HepG2 (cell line): ENCODE data around the gene P3H4. TPM values are rescaled to one million over a fixed set of nuclear protein-coding genes. Genes with fewer than 3 reads are reported as not detected.
A peak's percentile ranks its signal among the peaks of the same experiment; 100 is the strongest.

ENCODE experiments used
- ATF7 ChIP-seq, 2 experiments: fragments of 450-650 bp in 1 of 2; sonication (generic) in 1 of 2; formaldehyde crosslinking in 1 of 2; IDR thresholded peaks; 2 replicates each; pipeline versions ENCODE4 v1.4.0 to v1.6.1; 2016 to 2020; ENCODE audit warnings: antibody characterized with exemption in 1 of 2, mild to moderate bottlenecking in 1 of 2, missing genetic modification reagents in 1 of 2
- DMTF1 ChIP-seq: sonication (generic); formaldehyde crosslinking; IDR thresholded peaks from 2 replicates; pipeline ENCODE4 v1.4.0; 2020; ENCODE audit warnings: mild to moderate bottlenecking, missing genetic modification reagents
- DR1 ChIP-seq: sonication (generic); formaldehyde crosslinking; IDR thresholded peaks from 2 replicates; pipeline ENCODE4 v1.8.0; 2021; ENCODE audit warnings: mild to moderate bottlenecking, missing genetic modification reagents, inconsistent platforms
- EP300 ChIP-seq, 3 experiments: sonication (generic) in 1 of 3; formaldehyde crosslinking in 1 of 3; IDR thresholded peaks; 2 replicates each; pipeline versions ENCODE4 v1.5.1 to v1.6.1; 2011 to 2020; ENCODE audit warnings: low read depth in 2 of 3, low read length in 2 of 3, borderline replicate concordance in 1 of 3, improper control_type of control experiment in 1 of 3, mild to moderate bottlenecking in 1 of 3, missing genetic modification reagents in 1 of 3, moderate library complexity in 1 of 3
- FOXO4 ChIP-seq: sonication (generic); formaldehyde crosslinking; conservative IDR thresholded peaks from 2 replicates; pipeline ENCODE4 v1.8.1; 2023; ENCODE audit warnings: missing genetic modification reagents
- JARID2 ChIP-seq: sonication (generic); formaldehyde crosslinking; IDR thresholded peaks from 2 replicates; pipeline ENCODE4 v1.8.1; 2023; ENCODE audit warnings: missing genetic modification reagents, inconsistent platforms; ENCODE audit not compliant: insufficient replicate concordance
- KLF6 ChIP-seq: IDR thresholded peaks from 2 replicates; pipeline ENCODE4 v1.8.0; 2016; ENCODE audit warnings: missing biosample characterization, missing genetic modification reagents
- MAF1 ChIP-seq: sonication (generic); formaldehyde crosslinking; IDR thresholded peaks from 2 replicates; pipeline ENCODE4 v1.5.0; 2020; ENCODE audit warnings: missing genetic modification reagents, borderline replicate concordance
- MAFG ChIP-seq: sonication (generic); formaldehyde crosslinking; IDR thresholded peaks from 2 replicates; pipeline ENCODE4 v1.5.1; 2020; ENCODE audit warnings: mild to moderate bottlenecking, missing genetic modification reagents
- MTA3 ChIP-seq: sonication (generic); formaldehyde crosslinking; IDR thresholded peaks from 2 replicates; pipeline ENCODE4 v1.4.0; 2020; ENCODE audit warnings: missing genetic modification reagents
- PHF8 ChIP-seq: sonication (generic); formaldehyde crosslinking; IDR thresholded peaks from 2 replicates; pipeline ENCODE4 v1.5.0; 2020; ENCODE audit warnings: missing genetic modification reagents
- RBFOX2 ChIP-seq: fragments of 200-400 bp; formaldehyde crosslinking; IDR thresholded peaks from 2 replicates; pipeline ENCODE4 v1.6.1; 2017; ENCODE audit warnings: low read depth, mild to moderate bottlenecking, low read length
- RXRA ChIP-seq: sonication (generic); formaldehyde crosslinking; IDR thresholded peaks from 2 replicates; pipeline ENCODE4 v1.5.1; 2020; ENCODE audit warnings: missing genetic modification reagents
- ZNF24 ChIP-seq: fragments of 450-650 bp; IDR thresholded peaks from 2 replicates; pipeline ENCODE4 v1.6.1; 2017; ENCODE audit warnings: antibody characterized with exemption, mild to moderate bottlenecking
- ZNF446 ChIP-seq: sonication (generic); formaldehyde crosslinking; IDR thresholded peaks from 2 replicates; pipeline ENCODE4 v1.5.0; 2020; ENCODE audit warnings: mild to moderate bottlenecking, missing genetic modification reagents
- ZNF563 ChIP-seq: sonication (generic); formaldehyde crosslinking; IDR thresholded peaks from 2 replicates; pipeline ENCODE4 v1.8.0; 2022; ENCODE audit warnings: mild to moderate bottlenecking, moderate library complexity, missing genetic modification reagents
- ZNF652 ChIP-seq: IDR thresholded peaks from 2 replicates; pipeline ENCODE4 v1.6.1; 2016; ENCODE audit warnings: low read depth, borderline replicate concordance
- ZNF839 ChIP-seq: sonication (generic); formaldehyde crosslinking; IDR thresholded peaks from 2 replicates; pipeline ENCODE4 v1.4.0; 2020; ENCODE audit warnings: missing genetic modification reagents, mild to moderate bottlenecking, borderline replicate concordance
- polyA plus RNA-seq, 8 experiments: library from polyadenylated mRNA; depleted of rRNA in 3 of 8; stranded (reverse) in 7 of 8; unstranded in 1 of 8; fragments of >200 nt; fragmentation: Illumina TruSeq in 4 of 8; extraction: Trizol in 4 of 8; gene quantifications; 2 replicates each; pipeline versions ENCODE4 v1.2.1 to v1.2.3, GENCODE V29; 2011 to 2016; ENCODE audit warnings: low read depth in 4 of 8, missing spikeins in 1 of 8, mixed read lengths in 1 of 8; ENCODE audit not compliant: insufficient read depth in 1 of 8
- total RNA-seq, 5 experiments: library from RNA; depleted of rRNA; stranded (reverse); fragments of >200 nt; fragmentation: Illumina TruSeq; extraction: Trizol; gene quantifications; 2 replicates each; pipeline ENCODE4 v1.2.3, GENCODE V29; 2016; ENCODE audit warnings: low read depth in 1 of 5
- TF ChIP-seq, protein P1 (sequence below): sonication (generic); formaldehyde crosslinking; IDR thresholded peaks from 2 replicates; pipeline ENCODE4 v1.8.0; 2022; ENCODE audit warnings: missing genetic modification reagents, low read depth, mild to moderate bottlenecking, borderline replicate concordance
- TF ChIP-seq, protein P2 (sequence below): sonication (generic); formaldehyde crosslinking; IDR thresholded peaks from 2 replicates; pipeline ENCODE4 v1.5.0; 2020; ENCODE audit warnings: mild to moderate bottlenecking, missing genetic modification reagents
- TF ChIP-seq, protein P3 (sequence below): sonication (generic); formaldehyde crosslinking; IDR thresholded peaks from 2 replicates; pipeline ENCODE4 v1.5.1; 2020; ENCODE audit warnings: missing genetic modification reagents, mild to moderate bottlenecking, borderline replicate concordance

The P3H4 gene
- total and polyA plus RNA-seq, 2 of the 13 experiments (the other 11 are each of a cell fraction or from before 2014, with no cell fraction given) = 37.1 to 50.6 TPM

- TF ChIP-seq, protein P1, sequence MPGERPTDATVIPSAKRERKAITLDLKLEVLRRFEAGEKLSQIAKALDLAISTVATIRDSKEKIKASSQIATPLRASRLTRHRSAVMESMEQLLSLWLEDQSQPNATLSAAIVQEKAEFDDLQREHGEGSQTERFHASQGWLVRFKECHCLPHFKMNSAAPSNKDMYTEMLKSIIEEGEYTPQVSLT (CRISPR knock-in tag) = no peak
- peak; percentile 15 to 41; a peak in 1 of 4 replicates for TF ChIP-seq EP300 (IDR thresholded peaks at IDR 0.05; ENCODE audit: low read depth in 2 of 2, low read length in 2 of 2)
- TF ChIP-seq EP300 (CRISPR knock-in tag; IDR thresholded peaks at IDR 0.05; ENCODE audit: borderline replicate concordance) = no peak
- TF ChIP-seq MTA3 (CRISPR knock-in tag) = no peak
- no peak for TF ChIP-seq DMTF1 (CRISPR knock-in tag)
- no peak for TF ChIP-seq JARID2 (CRISPR knock-in tag)
- no peak for TF ChIP-seq FOXO4 (CRISPR knock-in tag)
- TF ChIP-seq KLF6 (CRISPR knock-in tag) = peak; percentile 61; the same call in 1 of the 2 replicates
- TF ChIP-seq, protein P2, sequence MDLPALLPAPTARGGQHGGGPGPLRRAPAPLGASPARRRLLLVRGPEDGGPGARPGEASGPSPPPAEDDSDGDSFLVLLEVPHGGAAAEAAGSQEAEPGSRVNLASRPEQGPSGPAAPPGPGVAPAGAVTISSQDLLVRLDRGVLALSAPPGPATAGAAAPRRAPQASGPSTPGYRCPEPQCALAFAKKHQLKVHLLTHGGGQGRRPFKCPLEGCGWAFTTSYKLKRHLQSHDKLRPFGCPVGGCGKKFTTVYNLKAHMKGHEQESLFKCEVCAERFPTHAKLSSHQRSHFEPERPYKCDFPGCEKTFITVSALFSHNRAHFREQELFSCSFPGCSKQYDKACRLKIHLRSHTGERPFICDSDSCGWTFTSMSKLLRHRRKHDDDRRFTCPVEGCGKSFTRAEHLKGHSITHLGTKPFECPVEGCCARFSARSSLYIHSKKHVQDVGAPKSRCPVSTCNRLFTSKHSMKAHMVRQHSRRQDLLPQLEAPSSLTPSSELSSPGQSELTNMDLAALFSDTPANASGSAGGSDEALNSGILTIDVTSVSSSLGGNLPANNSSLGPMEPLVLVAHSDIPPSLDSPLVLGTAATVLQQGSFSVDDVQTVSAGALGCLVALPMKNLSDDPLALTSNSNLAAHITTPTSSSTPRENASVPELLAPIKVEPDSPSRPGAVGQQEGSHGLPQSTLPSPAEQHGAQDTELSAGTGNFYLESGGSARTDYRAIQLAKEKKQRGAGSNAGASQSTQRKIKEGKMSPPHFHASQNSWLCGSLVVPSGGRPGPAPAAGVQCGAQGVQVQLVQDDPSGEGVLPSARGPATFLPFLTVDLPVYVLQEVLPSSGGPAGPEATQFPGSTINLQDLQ (CRISPR knock-in tag) = peak; percentile 91
- peak; percentile 95 for TF ChIP-seq ZNF446 (CRISPR knock-in tag)
- TF ChIP-seq PHF8 (CRISPR knock-in tag) = peak; percentile 78
- TF ChIP-seq, protein P3, sequence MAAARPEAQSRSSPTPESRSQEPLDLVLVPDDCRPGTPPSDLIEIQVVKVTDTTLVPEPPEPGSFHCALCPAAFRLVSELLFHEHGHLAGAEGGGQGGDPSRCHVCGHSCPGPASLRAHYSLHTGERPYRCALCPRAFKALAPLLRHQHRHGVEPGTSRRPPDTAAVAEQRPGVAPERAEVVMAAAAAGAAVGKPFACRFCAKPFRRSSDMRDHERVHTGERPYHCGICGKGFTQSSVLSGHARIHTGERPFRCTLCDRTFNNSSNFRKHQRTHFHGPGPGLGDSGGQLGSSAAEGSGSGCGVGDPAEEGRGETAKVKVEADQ (CRISPR knock-in tag) = peak; percentile 96
- TF ChIP-seq ATF7 (IDR thresholded peaks at IDR 0.05) = no peak
- peak; percentile 9; the same call in 1 of the 2 replicates for TF ChIP-seq ATF7 (CRISPR knock-in tag; IDR thresholded peaks at IDR 0.05)
- TF ChIP-seq DR1 (CRISPR knock-in tag) = peak; percentile 67; the same call in 1 of the 2 replicates
- no peak for TF ChIP-seq ZNF652 (CRISPR knock-in tag)
- peak; percentile 33; the same call in 1 of the 2 replicates for TF ChIP-seq RXRA (CRISPR knock-in tag)
- TF ChIP-seq ZNF563 = peak; percentile 95
- no peak; the same call in 1 of the 2 replicates for TF ChIP-seq MAFG (CRISPR knock-in tag)
- TF ChIP-seq ZNF839 (CRISPR knock-in tag) = no peak
- peak; percentile 93 for TF ChIP-seq RBFOX2
- TF ChIP-seq MAF1 = no peak
- no peak for TF ChIP-seq ZNF24
Observed at GRCh38 chr17:41811549-41812380, at the start of gene P3H4 (continued).
